Measurements from ENCODE around the gene SPTSSA.
"Not testable (repeated sequence)": the region's sequence is repeated elsewhere in the genome, so short reads cannot be mapped to it uniquely, and the experiment has no call there.

The SPTSSA gene

DNA sequence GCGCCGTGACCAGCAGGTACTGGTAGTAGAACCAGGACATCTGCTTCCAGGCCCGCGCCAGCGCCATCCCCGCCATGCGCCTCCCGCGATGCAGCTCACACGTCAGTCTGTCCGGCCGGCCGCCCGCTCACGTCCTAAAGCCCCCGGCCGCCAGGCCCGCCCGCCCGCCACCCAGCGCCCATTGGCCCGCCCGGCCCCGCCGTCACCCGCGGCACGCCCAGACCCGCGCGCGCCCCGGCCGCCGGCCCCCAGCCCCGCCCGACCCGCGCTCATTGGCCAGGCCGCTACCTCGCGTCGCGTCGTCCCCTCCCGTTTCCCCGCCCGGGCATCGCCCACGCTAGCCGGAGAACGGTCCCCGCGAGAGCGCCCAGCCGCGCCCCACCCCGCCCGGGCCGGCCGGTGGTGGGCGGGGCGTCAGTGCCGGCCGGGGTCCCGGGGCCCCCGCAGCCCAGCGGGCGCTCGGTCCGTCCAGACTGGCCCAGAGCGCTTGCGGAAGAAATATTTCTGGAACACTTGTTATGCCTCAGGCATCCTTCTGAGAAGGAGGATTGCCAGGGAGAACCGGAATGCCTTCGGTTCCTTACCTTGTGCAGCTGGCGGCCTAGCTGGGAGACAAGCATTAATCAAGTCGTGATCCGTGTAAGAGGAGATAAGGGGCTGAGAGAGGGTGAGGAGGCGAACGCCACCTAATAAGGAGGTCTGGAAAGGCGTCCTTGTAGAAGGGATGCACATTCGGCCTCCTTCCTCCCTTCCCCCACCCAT is at the start of gene SPTSSA:
Gene SPTSSA, minus strand, starts transcription at position 109 of the 762 bp plus-strand sequence. Its CDS starts 33 bp downstream, at position 76.
- DNase-seq: peak; percentile 83

- no peak for DNase-seq
Observed at GRCh38 chr14:34507884-34508283, 45.8 kb upstream of the SPTSSA start.

DNA sequence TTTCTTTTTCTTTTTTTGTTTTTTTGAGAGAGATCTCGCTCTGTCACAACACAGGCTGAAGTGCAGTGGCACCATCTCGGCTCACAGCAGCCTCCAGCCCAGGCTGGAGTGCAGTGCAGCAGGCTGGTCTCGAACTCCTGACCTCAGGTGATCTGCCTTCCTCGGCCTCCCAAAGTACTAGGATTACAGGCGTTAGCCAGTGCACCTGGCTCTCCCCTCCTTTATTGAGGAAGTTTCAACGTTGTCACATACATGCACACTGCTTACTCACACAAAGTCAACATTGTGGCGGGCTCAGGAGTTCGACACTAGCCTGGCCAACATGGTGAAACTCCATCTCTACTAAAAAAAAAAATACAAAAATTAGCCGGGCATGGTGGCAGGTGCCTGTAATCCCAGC is 45.4 kb upstream of the SPTSSA start:
- no peak for DNase-seq

DNA sequence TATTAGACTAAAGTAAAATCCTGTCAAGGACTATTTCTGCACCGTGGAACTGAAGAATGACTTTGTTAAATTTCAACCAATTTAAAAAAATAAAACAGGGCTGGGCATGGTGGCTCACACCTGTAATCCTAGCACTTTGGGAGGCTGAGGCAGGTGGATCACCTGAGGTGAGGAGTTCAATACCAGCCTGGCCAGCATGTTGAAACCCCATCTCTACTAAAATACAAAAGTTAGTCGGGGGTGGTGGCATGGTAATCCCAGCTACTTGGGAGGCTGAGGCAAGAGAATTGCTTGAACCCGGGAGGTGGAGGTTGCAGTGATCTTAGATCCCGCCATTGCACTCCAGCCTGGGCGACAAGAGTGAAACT is 43.1 kb upstream of the SPTSSA start:
- DNase-seq: not testable (repeated sequence)

- not testable (repeated sequence) for DNase-seq
Observed at GRCh38 chr14:34504027-34504426, 42.0 kb upstream of the SPTSSA start.

- no peak for DNase-seq
Observed at GRCh38 chr14:34502545-34503225, 40.6 kb upstream of the SPTSSA start.

DNA sequence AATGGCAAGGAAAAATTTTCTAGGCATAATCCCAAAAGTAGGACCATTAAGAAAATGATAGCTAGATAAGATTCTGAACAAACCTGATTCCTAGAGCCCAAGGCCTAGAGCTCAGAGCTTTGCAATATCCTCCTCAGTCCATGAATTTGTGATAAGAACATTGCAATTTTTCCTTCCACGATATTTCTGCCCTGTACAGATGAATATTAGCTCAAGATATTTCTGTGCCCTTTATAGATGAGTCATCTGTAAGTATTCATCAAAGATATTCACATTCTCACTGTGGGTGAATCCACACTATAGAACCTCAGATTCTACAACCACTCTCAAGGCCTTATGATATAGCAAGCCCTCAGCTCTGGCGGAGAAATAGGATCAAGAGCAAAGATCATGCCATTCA is 40.0 kb upstream of the SPTSSA start:
- DNase-seq: no peak

DNA sequence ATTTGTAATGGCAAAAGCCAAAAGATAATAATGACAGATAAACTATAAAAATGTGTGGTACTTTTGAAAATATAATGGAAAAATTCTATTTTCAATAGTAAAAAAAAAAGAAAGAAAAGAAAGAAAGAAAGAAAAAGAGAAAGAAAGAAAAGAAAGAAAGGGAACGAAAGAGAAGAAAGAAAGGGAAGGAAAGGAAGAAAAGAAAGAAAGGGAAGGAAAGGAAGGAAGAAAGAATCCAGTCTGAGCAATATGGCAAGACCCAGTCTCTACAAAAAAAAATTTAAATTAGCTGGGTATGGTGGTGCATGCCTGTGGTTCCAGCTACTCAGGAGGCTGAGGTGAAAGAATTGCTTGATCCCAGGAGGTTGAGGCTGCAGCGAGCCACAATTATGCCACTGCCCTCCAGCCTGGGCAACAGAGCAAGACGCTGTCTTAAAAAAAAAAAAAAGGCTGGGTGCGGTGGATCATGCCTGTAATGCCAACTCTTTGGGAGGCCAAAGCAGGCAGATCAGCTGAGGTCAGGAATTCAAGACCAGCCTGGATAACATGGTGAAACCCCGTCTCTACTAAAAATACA is 39.1 kb upstream of the SPTSSA start:
- no peak for DNase-seq

DNA sequence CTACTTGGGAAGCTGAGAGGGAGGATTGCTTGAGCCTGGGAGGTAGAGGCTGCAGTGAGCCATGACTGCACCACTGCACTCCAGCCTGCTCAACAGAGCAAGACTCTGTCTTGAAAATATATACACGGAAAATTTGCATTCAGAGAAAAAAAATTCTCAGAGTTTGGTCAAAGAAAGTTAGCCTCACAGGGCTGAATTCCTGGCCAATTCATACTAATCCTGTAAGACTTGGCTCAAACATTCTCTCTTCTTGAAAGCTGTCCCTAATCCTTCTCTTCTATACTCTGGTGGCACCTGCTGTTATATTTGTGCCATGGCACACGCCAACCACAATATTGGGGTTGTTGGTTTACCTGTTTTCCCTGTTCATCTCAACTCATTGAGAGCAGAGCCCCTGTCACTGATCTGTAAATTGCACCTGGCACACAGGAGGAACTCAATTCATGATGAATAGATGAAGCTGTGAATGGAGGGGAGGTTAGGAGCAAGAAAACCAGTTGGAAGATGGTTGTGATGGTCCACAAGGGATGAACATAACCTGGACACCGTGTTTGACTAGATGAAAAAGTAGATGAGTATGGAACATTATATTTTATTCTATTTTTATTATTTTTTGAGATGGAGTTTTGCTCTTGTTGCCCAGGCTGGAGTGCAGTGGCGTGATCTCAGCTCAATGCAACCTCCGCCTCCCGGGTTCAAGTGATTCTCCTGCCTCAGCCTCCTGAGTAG is 36.8 kb upstream of the SPTSSA start:
- peak; percentile 43 for DNase-seq

- no peak for DNase-seq
Observed at GRCh38 chr14:34496679-34497513, 34.9 kb upstream of the SPTSSA start.

DNA sequence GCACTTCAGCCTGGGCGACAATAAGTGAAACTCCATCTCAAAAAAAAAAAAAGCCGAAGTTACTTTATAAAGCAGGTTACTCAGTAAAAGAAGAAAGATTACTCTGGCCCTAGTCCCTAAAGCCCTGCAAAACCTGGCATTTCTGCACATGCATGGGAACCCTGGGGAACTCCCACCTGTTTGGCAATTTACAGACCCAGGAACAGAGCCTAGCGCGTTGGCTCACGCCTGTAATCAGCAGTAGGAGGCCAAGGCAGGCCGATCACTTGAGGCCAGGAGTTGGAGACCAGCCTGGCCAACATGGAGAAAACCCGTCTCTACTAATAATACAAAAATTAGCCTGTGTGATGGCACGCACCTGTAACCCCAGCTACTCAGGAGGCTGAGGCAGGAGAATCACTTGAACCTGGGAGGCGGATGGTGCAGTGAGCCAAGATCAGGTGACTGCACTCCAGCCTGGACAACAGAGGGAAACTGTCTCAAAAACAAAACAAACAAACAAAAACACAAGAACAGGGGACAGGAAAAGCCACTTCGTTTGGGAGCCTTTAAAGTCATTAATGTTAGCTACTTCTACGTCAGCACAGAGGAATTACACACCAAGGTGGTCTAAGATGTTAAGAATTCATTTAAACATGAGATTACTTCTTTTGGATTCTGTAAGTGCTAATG is 34.1 kb upstream of the SPTSSA start:
- DNase-seq: no peak

- DNase-seq: no peak
Observed at GRCh38 chr14:34489324-34489723, 27.3 kb upstream of the SPTSSA start.

GRCh38 chr14:34488528-34488927 is 26.5 kb upstream of the SPTSSA start:
- DNase-seq: no peak

DNA sequence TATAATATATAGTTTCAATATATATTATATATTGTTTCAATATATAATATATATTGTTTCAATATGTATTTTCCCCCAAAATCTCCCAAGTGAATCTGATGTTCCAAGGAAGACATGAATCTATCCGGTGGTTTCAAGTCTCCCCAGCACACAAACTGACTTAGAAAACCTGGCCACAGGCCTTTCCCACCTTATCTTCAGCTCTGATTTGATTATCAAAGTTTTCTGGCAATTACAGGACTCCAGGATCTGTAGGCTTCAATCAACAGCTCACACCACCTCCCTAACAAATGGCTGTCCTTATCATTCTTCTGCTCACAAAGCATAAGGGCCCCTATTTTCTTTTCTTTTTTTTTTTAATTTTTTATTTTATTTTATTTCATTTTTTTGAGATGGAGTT is 22.7 kb upstream of the SPTSSA start:
- DNase-seq: no peak

- no peak for DNase-seq
Observed at GRCh38 chr14:34482463-34482862, 20.4 kb upstream of the SPTSSA start.

DNA sequence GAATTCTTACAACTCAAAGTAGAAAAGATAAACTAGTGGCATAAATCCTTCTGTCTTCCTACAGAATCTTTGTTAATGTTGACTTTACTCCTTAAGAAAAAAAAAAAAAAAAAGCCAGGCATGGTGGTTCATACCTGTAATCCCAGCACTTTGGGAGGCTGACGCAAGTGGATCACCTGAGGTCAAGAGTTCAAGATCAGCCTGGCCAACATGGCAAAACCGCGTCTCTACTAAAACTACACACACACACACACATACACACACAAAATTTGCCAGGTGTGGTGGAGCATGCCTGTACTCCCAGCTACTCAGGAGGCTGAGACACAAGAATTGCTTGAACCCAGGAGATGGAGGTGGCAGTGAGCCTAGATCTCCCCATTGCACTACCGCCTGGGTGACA is 17.7 kb upstream of the SPTSSA start:
- no peak for DNase-seq

DNA sequence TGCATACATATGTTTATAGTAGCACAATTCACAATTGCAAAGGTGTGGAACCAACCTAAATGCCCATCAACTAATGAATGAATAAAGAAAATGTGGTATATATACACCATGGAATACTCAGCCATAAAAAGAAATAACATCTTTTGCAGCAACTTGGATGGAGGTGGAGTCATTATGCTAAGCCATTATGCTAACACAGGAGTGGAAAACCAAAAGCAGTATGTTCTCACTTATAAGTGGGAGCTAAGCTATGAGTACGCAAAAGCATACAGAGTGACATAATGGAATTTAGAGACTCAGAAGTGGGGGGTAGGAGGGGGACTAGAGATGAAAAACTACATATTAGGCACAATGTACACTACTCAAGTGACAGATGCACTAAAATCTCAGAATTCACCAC is 16.2 kb upstream of the SPTSSA start:
- DNase-seq: no peak

- not testable (repeated sequence) for DNase-seq
Observed at GRCh38 chr14:34476036-34476435, 14.0 kb upstream of the SPTSSA start.

- DNase-seq: no peak
Observed at GRCh38 chr14:34475163-34475562, 13.1 kb upstream of the SPTSSA start.

DNA sequence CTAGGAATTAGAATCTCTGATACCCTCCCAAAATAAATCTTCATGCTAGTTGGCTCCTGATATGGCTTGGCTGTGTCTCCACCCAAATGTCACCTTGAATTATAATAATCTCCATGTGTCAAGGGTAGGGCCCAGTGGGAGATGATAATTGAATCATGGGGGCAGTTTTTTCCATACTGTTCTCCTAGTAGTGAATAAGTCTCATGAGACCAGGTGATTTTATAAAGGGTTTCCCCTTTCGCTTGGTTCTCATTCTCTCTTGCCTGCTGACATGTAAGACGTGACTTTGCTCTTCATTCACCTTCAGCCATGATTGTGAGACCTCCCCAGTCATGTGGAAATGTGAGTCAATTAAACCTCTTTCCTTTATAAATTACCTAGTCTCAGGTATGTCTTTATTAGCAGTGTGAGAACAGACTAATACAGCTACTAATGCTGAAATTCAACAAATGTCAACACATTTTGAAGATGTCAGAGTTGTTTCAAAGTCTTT is 12.2 kb upstream of the SPTSSA start:
- DNase-seq: peak; percentile 24

DNA sequence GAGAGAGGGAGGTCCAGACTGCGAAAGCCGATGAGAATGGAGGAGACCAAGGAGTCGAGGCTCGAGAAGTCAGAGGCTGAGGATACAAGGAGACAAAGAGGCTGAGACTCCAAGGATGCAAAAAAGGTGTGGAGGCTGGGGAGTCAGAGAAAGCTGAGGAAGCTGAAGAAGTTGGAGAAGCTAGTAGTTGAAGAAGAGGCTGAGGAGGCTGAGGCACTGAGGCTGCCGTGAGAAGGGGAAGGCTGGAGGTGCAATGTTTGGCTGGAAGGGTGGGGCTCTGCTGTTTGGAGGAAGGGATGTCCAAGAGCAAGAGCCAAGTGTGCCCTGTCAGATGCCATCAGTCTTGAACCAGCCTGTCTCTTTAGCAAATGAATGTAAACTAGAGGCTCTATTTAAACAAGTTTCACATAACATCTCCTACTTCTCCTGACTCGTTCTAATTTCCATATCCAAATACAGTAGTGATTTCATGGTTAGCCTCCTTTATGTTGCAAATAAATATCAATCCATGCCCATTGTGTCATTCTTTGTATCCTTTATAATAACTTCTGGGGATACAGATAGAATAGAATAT is 10.8 kb upstream of the SPTSSA start:
- DNase-seq: no peak

All from NCI-H2171 treated with DMSO at 0.1 percent for 48 hours (cell line).